ENCODE measurements around the gene COG5.
"Not testable (repeated sequence)": the region's sequence is repeated elsewhere in the genome, so short reads cannot be mapped to it uniquely, and the experiment has no call there.

COG5 gene

DNA sequence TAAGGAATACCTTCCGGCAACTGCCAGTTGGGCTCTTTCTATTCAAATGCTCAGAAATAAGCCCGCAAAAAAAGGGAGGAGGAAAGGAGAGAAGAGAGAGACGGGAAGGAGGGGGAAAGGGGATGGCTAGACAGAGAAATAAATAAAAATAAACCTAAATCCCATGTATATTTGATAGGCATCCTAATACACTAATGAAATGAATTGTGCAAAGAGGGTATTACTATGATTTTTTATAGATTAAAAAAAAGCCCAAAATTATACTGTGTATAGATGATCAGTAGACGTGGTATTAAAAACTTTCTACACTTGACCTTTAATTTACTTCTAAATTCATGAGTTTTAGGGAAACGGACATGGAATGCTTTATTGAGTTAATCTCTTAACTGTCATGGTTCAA, 305.0 kb downstream of the COG5 start:
- no peak for DNase-seq

DNA sequence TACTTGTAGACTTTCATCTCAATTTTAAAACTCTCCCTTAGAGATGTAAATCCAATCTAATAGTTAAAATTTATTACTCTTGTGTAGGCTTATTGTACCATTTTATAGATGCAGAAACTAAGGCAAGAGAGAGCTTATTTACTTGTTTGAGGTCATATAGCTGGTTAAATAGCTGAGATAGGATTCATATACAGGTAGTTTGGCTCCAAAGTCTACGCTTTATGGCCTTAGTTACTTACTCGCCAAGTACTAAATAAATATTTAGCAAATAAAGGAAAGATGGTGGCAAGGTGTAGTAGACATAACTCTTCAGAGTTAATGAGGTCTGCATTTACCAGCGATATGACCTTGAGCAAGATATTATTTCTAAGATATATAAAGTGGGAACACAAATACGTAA, 308.1 kb downstream of the COG5 start:
- no peak for DNase-seq

DNA sequence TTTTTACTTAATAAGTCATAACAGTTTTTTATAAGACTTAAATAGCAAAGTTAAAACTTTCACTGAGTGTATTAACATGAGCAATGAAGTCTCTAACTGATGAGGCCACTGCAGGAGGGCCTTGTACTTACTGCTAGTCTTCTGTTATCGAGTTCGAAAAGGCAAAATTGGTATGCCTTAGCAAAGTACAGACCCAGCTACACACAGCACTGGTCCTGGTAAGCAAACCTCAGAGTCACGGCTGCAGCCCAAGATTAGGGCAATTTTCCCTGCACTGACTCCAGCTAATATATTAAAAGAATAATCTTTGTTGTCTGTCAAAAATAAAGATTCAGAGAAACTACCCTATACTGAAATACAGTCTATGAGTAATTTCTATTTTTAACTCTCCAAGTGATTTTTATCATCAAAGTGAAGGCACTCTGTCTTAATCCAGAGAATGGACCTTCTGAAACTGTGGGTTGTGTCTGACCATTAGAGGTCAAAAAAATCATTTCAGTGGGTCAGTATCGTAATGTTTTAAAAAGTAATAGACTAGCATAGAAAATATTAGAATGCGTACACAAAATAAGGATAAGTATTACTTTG, 309.2 kb downstream of the COG5 start:
- DNase-seq, result no peak

DNA sequence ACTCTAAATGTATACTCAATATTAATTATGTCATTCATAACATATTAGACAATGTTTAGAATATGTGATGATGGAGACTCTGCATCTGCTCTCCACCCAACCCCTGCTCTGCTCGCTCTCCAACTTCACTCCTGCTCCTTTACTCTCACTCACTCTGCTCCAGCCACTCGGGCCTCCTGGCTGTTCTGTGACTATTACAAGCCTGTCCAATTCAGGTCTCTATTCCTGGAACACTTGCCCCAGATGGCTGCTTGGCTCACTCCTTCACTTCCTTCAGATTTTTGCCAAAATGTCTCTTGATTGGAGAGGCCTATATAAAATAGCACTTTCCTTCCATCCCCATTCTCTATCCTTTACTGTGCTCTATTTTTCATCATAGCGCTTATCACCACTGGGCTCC, 310.1 kb downstream of the COG5 start:
- DNase-seq, result no peak

DNA sequence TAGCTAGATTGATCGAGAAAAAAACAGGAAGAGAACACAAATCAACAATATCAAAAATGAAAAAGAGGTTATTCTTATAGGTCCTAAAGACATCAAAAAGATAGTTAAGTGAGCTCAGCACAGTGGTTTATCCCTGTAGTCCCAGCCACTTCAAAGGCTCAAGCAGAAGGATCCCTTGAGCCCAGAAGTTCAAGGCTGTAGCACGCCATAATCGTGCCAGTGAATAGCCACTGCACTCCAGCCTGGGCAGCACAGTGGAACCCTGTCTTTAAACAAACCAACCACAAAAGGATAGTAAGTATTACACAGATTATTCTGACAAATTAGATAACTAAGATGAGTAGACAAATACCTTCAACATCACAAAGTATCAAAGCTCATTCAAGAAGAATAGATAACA, 311.8 kb downstream of the COG5 start:
- no peak for DNase-seq

DNA sequence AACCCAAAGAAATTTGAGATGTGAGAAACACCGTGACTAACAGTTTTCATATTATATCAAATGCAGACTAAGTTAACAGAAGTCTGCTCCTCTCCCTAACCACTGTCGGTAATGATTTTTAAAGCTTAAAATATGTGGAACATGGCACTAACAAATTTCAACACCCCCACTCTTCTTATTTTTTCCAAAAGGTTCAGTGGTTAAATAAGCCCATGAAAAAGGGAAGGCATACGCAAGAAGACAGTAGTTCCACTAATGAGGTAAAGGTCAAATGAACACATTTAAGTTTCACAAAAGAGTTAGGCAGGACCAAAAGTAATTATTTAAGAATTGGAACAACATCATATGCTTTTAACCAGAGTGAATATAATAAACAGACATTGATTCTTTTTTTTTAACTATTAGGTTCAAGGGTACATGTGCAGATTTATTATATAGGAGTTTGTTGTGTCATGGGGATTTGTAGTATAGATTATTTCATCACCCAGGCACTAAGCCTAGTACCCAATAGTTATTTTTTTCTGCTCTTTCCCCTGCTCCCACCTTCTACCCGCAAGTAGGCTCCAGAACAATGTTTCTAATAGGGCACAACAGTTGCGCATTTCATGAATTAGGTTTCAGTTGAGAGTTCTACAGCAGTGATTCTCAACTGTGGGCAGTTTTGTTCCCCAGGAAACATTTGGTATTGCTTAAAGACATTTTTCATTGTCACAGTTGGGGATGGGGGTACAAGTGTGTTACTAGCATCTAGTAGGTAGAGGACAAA, 315.0 kb downstream of the COG5 start:
- no peak for DNase-seq

DNA sequence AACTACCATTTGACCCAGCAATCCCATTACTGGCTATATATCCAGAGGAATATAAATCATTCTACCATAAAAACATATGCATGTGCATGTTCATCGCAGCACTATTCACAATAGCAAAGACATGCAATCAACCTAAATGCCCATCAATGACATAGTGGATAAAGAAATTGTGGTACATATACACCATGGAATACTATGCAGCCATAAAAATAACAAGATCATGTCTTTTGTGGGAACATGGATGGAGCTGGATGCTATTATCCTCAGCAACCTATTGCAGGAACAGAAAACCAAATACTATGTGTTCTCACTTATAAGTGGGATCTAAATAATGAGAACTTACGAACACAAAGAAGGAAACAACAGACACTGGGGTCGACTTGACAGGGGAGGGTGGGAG, 316.9 kb downstream of the COG5 start:
- DNase-seq, result not testable (repeated sequence)

DNA sequence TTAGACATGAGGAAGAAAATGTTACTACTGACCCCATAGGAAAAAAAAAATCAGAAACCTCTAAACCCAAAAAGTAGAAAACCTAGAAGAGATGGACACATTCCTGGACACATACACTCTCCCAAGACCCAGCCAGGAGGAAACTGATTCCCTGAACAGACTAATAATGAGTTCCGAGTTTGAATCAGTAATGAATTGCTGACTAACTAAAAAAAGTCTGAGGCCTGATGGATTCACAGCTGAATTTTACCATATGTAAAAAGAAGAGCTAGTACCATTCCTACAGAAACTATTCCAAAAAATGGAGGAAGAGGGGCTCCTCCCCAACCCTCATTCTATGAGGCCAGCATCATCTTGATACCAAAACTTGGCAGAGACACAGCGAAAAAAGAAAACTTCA, 319.1 kb downstream of the COG5 start:
- no peak for DNase-seq

DNA sequence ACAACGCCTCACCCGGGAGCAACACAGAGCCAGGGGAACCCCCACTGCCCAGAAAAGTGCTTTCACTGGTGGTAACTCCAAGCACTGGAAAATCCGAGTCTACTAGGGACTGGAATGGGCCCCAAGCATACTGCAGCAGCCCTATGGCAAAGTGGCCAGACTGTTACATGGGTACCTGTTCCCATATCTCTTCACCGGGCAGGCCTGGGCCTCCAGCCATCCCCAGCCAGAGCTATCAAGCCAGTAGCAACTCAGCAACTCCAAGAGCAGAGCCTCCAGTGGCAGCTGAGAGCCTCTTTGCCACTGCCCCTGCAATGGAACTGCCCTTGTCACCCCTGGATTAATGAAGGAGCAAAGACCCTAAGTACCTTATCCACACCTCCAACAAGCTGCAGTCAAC, 321.5 kb downstream of the COG5 start:
- no peak for DNase-seq

DNA sequence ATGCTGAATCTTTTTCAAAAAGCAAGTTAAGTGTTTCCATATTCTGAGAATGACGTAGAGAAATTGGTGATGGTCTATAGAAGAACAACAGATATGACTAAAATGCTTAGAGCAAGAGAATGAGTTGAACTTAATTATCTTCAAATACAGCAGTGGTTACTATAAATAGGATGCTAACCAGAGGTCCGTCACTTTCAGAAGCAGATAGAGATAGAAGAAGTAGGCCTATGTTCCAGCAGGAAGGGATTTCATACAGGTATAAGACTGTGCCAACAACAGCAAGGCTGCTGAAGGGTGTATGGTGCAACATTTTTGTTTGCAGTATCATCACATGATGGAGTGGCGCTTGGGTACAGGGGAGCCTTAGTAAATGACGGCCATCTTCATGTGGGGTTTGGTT, 326.3 kb downstream of the COG5 start:
- no peak for DNase-seq

DNA sequence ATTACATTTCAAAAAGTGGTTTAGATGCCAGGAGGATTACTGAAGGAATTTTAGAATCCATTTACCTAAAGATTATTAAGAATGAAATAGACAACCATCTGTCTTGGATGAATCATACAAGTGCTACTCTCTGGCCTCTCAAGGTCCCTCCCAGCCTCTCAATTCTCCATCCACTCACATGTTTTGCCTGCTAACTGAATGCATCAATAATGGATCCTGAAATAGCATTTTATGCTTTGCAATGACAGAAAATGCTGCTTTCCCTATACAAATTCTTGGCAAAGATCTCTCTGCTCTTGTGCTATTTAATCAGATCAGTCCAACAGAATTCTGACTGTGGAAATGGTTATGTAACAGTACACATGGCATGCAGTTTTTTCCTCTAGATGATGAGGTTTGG, 326.9 kb downstream of the COG5 start:
- no peak for DNase-seq

DNA sequence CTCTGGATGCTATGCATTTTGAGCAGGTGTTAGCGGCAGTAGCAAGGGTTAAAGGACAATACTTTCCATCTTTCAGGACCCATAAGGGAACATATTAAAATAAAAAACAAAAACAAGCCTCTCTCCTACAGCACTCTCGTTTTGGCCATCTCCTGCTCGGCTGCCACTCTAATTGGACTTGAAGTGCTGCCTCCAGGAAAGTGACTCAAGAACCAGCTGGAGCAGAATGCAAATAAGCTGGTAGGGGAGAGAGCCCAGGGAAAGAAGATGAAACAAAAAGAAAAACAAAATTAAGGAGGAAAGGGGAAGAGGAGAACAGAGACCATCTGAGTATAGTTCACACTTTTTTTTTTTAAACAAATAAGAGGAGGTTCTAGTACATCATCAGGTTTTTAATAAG, 329.3 kb downstream of the COG5 start:
- DNase-seq, result no peak

DNA sequence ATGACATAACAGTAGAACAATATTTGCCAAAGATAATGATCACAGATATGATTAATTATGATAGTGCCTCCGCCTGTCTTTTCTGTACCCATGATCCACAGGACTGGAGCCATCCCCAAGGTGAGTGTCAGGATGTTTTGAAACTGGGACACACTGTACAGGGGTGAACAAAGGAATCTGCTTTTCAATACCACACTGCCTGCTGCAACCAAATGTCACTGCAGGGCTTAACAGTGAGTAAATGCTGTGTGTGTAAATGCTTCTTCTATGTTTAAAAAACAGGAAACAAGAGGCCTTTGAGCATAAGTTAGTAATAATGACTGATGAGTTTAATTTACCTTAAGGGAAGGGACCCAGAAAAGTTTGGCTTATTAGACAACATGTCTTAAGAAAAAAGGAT, 329.7 kb downstream of the COG5 start:
- DNase-seq, result no peak

DNA sequence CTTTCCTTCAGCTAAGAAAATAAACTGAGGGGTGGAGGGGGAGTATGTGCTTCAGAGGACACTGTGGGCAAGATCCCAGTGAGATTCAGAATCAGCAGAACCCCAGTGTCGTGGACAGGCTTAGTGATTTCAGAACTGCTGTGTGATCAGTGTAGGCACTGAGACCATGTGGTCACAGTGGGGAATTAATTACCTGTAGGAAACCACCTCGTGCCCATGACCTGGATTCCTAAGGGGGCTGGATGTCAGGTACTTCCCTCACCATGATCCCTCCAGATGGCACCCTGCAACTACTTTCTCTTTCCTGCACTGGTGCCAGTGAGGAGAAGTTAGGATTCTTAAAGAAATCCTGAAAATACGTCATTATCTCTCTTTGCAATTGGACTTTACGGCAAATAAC, 330.5 kb downstream of the COG5 start:
- no peak for DNase-seq

DNA sequence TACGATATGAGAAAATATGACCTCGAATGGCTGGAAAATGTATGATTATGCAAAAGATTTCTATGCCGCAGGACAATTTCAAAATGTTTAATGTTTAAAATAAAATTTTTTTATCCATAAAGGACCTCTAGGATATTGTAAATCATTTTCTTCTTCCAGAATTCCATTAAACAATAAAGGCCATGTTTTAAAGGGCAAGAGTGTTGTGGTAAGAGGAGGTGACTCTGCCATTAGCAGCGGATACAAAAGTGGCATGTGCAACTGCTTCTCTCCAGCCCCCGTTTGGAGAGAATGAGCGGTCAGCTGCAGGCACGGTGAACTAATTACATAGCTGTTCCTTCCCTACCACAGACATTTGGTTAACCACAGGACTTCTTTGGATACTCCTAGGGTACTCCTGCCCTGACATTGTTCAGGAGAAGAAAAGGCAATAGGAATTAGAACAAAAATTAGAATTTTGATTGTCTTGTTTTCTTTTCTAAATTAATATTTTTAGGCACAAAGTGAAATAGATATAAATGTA, 331.1 kb downstream of the COG5 start:
- no peak for DNase-seq

DNA sequence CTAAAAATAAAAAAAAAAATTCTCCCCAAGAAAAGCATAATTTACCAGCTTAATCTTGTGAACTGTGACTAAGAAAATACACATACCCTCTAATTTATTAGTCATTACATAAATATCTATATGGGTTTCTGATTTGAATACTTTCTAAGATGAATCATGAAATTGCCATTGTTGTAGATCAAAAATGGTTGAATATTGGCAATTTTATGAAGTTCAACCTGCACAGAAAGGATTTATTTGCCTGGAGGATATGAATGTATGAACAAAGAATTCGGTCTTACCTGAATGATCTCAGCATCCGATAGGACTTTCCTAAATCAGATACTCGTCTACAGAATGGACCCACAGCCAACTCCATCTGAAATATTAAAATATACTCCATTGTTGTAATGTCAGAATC, 333.4 kb downstream of the COG5 start:
- no peak for DNase-seq

DNA sequence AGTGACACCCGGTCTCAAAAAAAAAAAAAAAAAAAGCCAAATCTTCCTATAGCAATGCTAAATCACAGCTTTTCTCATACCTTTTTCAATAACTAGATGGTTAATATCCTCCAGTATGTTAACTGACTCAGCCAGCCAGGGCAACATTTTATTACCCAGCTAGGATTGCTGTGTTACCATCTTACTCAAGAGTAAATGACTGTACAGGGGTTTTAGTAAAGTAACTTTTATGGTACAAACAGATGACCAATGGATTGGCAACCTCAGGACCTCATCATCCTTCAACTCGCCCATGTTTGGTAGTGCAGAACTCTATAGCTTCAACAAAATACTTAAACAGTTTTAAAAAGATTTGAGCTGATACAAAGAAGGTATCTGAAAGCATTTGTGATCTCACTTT, 335.4 kb downstream of the COG5 start:
- DNase-seq, result no peak

DNA sequence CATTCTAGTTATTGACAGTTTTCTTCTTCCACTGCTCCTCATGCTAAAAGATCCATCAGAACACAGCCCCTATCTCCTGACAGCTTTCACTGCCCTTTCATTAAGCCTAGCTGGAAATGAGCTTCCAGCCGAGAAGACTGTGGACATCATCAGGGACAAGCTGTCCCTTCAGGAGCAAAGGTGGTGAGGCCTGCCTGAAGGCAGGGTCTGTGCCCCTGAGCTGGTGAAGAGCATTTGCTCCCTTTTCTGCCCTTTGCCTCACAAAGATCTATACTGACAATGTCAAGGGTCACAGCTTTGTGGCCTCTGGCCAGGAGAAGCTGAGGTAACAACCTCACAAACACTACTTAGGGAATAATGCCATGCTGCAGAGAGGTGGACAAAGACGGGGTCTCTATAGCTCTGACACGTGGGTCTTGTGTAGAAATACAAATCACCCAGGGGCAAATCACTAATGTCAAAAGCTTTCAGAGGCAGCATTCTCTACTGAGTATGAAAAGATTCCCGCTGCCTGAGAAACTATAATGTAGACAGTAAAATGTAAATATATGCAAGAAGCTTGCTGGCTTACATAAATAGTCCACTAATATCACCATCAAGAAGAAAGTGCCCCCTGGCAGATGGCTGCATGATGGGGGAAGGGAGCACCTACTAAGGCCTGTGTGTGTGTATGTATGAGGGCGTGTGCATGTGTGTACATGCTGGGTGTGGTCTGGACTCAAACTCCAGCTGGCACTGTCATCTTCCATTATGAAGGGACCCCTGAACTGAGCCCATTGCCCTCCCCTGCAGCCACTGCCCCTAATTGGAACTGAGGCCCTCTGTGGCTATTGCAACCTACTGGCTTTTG, 339.1 kb downstream of the COG5 start:
- no peak for DNase-seq

DNA sequence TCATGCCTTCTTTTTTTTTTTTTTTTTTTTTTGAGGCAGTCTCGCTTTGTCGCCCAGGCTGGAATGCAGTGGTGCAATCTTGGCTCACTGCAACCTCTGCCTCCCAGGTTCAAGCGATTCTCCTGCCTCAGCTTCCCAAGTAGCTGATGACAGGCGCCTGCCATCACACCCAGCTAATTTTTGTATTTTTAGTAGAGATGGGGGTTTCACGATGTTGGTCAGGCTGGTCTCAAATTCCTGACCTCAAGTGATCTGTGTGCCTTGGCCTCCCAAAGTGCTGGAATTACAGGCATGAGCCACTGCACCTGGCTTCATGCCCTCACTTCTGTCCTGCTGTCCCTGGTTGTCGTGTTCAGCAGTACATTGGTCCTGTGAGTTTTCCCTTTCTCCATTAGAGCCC, 342.9 kb downstream of the COG5 start:
- DNase-seq, result not testable (repeated sequence)

DNA sequence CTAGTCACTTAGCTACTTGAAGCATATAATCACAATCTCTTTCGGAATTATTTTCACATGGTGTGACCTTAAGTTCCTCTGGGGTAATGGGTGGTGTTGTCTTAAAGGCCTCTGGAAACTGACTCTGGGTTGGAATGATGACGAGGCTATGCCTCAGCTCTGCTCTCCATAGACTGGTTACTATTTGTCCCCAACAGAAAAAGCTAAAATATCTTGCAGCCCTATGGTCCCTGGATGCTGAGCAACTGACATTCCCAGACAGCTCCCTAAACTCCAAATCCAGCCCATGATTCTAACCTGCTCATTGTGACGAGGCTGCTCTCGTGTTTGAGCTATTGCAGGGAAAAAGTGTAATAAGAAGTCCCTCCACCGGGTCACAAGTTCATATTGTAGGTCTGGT, 343.4 kb downstream of the COG5 start:
- DNase-seq, result no peak

DNA sequence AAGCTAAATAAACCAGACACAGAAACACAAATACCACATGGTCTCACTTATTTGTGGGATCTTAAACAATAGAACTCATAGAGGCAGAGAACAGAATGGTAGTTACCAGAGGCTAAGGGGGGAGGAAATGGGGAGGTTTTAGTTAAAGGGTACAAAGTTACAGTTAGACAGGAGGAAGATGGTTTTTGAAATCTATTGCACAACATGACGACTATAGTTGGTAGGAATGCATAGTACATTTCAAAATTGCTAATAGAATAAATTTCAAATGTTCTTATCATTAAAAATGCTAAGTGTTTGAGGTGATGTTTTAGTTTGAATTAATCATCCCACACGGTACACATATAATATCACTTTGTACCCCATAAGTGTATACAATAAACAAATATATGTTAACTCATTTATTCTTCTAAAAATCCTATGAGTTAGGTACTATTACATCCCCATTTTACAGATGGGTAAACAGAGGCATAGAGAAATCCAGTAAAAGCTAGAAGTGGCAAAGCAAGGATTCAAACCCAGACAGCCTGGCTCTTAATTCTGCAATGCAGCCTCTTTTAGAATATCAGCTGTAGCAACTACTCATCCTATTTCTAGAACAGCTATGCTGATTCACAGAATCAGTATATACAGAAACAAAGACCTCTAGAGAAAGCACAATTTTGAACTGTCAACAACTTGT, 344.0 kb downstream of the COG5 start:
- DNase-seq, result no peak

DNA sequence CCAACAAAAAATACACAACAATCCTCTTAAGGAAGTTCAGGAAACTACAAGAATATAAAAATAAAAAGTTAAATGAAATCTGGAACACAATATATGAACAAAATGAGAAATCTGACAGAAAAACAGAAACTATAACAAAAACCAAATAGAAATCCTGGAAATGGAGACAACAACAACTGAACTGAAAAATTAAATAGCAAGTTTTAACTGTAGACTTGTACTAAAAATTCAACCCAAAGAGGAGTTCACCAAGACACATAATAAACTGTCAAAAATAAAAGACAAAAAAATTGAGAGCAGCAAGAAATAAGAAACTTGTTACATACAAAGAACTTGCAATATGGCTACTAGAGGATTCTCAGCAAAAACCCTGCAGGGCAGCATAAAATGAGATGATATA, 349.8 kb downstream of the COG5 start:
- DNase-seq, result no peak

DNA sequence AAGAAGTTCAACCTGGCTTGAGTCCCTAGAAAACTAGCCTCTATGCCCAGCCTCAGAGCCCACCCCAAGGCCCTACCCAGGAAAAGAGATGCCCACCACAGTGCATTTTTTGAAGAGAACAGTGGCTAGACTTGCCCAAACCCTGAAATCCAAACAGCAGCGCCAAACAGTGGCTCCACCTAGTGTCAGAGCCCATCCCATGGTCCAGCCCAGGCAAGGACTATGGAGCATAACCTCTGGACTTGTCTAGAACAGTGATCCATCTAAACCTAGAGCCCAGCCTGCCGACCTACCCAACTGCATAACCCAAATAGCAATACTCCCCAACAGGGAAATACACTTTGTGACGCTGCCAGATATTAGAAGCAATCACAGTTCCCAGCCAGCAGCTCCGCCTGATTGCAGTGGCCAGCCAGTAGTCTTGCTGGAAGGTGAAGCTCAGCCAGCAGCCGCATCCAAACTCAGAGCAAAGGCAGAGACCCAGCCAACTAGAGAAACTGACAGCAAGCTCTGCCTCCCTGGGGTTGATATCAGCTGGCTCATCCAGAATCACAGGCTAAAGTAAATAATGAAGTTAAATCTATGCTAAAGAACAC, 350.4 kb downstream of the COG5 start:
- no peak for DNase-seq
